Right lung (tissue), 10 donors: ENCODE measurements around the gene RTN4IP1. TPM values are rescaled to one million over a fixed set of nuclear protein-coding genes. Genes with fewer than 3 reads are reported as not detected.

ENCODE experiments used
- DNase-seq, 2 donors: peaks; one replicate each; pipeline ENCODE4 v3.0.0-alpha.2; 2013
- long read RNA-seq, 8 donors: transcript quantifications; one replicate each; lab custom pipeline, GENCODE V29; 2026
- polyA plus RNA-seq, 5 donors: library from polyadenylated mRNA; unstranded; fragments of 120-200 nt; gene quantifications; one replicate each; pipeline versions ENCODE4 v1.2.1 to v1.2.3, GENCODE V29; 2013; ENCODE audit warnings: inconsistent platforms in 1 of 5, low replicate concordance in 1 of 5; ENCODE audit not compliant: insufficient read length in 5 of 5, insufficient read depth in 1 of 5

RTN4IP1 gene
- polyA plus RNA-seq: 1 to 10 TPM; 4.9 to 6.7 (median 5.5) TPM
- long read RNA-seq, donor 1, partial matches to known transcripts: 0 of 4 reads
- long read RNA-seq, donor 1, other reads (novel, unspliced or antisense): 0 of 4 reads
- long read RNA-seq, donor 2, partial matches to known transcripts: 0 of 4 reads
- long read RNA-seq, donor 2, other reads (novel, unspliced or antisense): 0 of 4 reads
- long read RNA-seq, donor 3, transcript RTN4IP1-203 (2 exons, 433 nt): major isoform, 6 of 6 reads
- long read RNA-seq, donor 3, partial matches to known transcripts: 0 of 6 reads
- long read RNA-seq, donor 3, other reads (novel, unspliced or antisense): 0 of 6 reads
- long read RNA-seq, donor 4, partial matches to known transcripts: 0 of 1 reads
- long read RNA-seq, donor 4, other reads (novel, unspliced or antisense): 0 of 1 reads
- long read RNA-seq, donor 5, partial matches to known transcripts: 0 of 3 reads
- long read RNA-seq, donor 5, other reads (novel, unspliced or antisense): 0 of 3 reads
- long read RNA-seq, donor 6, transcript RTN4IP1-203 (2 exons, 433 nt): major isoform, 5 of 6 reads
- long read RNA-seq, donor 6, partial matches to known transcripts: 0 of 6 reads
- long read RNA-seq, donor 6, other reads (novel, unspliced or antisense): 0 of 6 reads
- long read RNA-seq, donor 7, partial matches to known transcripts: 0 of 1 reads
- long read RNA-seq, donor 7, other reads (novel, unspliced or antisense): 0 of 1 reads
- long read RNA-seq, donor 8, partial matches to known transcripts: 0 of 3 reads
- long read RNA-seq, donor 8, other reads (novel, unspliced or antisense): 0 of 3 reads

GRCh38 chr6:106629103-106629858, at the start of gene RTN4IP1, which contains the start of gene QRSL1:
Gene RTN4IP1 (minus strand): TSS chr6:106629498. CDS start chr6:106629021, 477 bp downstream.
Gene QRSL1 (plus strand): TSS chr6:106629578. CDS start chr6:106629682, 104 bp downstream.
- DNase-seq: peak; percentile 93 to 96

GRCh38 chr6:106677282-106677681, 48.0 kb upstream of the RTN4IP1 start:
- DNase-seq: no peak

GRCh38 chr6:106674541-106675229, 45.4 kb upstream of the RTN4IP1 start:
- DNase-seq: no peak

GRCh38 chr6:106671651-106672050, 42.4 kb upstream of the RTN4IP1 start:
- no peak for DNase-seq

GRCh38 chr6:106670236-106670635, 40.9 kb upstream of the RTN4IP1 start:
- no peak for DNase-seq

GRCh38 chr6:106667022-106667402, 37.7 kb upstream of the RTN4IP1 start:
- DNase-seq: no peak

- no peak for DNase-seq
These were observed 37.2 kb upstream of the RTN4IP1 start for GRCh38 chr6:106666282-106667021.

- DNase-seq: no peak
These were observed 33.2 kb upstream of the RTN4IP1 start for GRCh38 chr6:106662458-106662857.

GRCh38 chr6:106659859-106660258, 30.6 kb upstream of the RTN4IP1 start:
- DNase-seq: no peak

- no peak for DNase-seq
These were observed 29.2 kb upstream of the RTN4IP1 start for GRCh38 chr6:106658469-106658868.

GRCh38 chr6:106648651-106649308, 19.5 kb upstream of the RTN4IP1 start:
- no peak for DNase-seq

- DNase-seq: no peak
These were observed 13.8 kb upstream of the RTN4IP1 start for GRCh38 chr6:106643061-106643460.

- DNase-seq: no peak
These were observed 13.2 kb upstream of the RTN4IP1 start for GRCh38 chr6:106642476-106642875.

GRCh38 chr6:106639812-106640211, 10.5 kb upstream of the RTN4IP1 start:
- DNase-seq: no peak

- DNase-seq: no peak
These were observed 8.5 kb upstream of the RTN4IP1 start for GRCh38 chr6:106637717-106638341.

GRCh38 chr6:106637051-106637716, 7.9 kb upstream of the RTN4IP1 start:
- no peak for DNase-seq

GRCh38 chr6:106634565-106634964, 5.3 kb upstream of the RTN4IP1 start:
- no peak for DNase-seq

- DNase-seq: no peak
These were observed 2.0 kb upstream of the RTN4IP1 start for GRCh38 chr6:106631346-106631745.

GRCh38 chr6:106630366-106630765, 1.1 kb upstream of the RTN4IP1 start:
- DNase-seq: no peak
